Cardiac septum (tissue), 1 donor: Measurements from ENCODE around the gene AP3D1. TPM values are rescaled to one million over a fixed set of nuclear protein-coding genes. Genes with fewer than 3 reads are reported as not detected.
"Not testable (repeated sequence)": the region's sequence is repeated elsewhere in the genome, so short reads cannot be mapped to it uniquely, and the experiment has no call there.

Experiments used
- DNase-seq: peaks from one replicate; pipeline ENCODE4 v3.0.0-alpha.2; 2020; ENCODE audit warnings: low spot score
- intact Hi-C: fragments of 100-400 bp; cut with DNase I; formaldehyde crosslinking; loops from one replicate; pipeline ENCODE4 v1.14.0; 2022
- total RNA-seq: library from RNA; stranded (reverse); fragmentation: NEBNext Ultra II Directional; extraction: Animal tissue kit (Norgen Biotek cat#: 25700); gene quantifications from one replicate; pipeline ENCODE4 v1.2.1, GENCODE V29; 2021
- donor health status: DM: no; HTN: no; CAD: no.

The AP3D1 gene
- total RNA-seq, 1 donor from 2014 or later: 89.0 TPM

DNA sequence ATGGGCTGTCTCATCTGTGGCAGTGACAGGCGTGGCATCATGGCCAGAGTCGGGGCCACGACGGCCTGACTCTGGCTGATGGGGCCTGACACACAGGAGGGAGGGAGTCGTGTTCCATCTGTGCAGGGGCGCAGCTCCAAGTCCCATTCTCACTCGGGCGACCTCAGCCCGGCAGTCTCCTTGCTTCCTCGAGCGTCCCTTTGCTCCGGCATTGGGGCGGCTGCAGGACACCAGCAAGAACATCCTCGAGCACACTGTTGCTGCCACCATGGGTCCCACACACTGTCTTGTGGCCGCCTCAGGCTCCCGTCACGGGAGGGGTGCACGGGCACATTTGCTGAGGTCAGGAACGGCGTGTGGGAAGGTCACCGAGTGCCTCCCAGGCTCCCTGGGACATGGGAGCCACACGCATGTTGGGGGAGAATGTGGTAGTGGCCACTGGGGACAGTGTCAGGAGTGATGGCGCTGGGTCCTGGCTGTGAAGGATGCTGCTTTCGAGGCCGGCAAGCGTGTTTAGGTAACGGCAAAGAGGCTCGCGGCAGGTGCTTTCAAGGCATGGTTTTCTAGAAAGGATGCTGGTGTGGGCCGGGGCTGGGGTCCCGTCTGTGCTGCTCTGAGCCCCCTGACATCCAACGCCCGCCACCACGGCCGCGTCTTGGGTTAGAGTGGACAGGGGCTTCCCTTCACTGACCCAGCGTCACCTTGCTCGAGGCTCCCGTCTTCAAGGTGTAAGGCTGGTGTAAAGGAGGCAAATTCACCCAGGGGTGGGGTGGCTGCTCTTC is 51.2 kb downstream of the AP3D1 start:
- no peak for DNase-seq
- intact Hi-C loops: no loop called here

DNA sequence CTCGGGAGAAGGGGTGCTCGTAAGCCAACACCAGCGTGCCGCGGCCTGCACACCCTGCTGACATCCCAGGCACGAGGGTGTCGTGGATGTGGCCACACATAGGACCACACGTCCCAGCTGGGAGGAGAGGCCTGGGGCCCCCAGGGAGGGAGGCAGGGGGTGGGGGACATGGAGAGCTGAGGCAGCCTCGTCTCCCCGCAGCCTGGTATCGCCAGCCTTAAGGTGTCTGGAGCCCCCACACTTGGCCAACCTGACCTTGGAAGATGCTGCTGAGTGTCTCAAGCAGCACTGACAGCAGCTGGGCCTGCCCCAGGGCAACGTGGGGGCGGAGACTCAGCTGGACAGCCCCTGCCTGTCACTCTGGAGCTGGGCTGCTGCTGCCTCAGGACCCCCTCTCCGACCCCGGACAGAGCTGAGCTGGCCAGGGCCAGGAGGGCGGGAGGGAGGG is 52.3 kb downstream of the AP3D1 start:
- intact Hi-C loops: no loop called here
- DNase-seq: no peak

DNA sequence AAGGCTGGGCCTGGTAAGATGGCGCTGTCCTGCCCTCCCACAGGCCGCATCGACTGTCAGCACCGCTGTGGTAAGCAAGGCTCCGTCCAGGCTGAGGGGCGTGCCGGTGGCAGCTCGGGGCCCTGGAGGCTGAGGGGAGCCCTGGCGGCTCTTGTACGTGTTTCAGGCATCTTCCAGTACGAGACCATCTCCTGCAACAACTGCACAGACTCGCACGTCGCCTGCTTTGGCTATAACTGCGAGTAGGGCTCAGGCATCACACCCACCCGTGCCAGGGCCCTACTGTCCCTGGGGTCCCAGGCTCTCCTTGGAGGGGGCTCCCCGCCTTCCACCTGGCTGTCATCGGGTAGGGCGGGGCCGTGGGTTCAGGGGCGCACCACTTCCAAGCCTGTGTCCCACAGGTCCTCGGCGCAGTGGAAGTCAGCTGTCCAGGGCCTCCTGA is 53.5 kb downstream of the AP3D1 start:
- intact Hi-C loops: loop anchor here (2.0 kb wide), 1 partner anchor 53 kb away; the partner anchor contains the start of gene AP3D1
- DNase-seq: no peak

DNA sequence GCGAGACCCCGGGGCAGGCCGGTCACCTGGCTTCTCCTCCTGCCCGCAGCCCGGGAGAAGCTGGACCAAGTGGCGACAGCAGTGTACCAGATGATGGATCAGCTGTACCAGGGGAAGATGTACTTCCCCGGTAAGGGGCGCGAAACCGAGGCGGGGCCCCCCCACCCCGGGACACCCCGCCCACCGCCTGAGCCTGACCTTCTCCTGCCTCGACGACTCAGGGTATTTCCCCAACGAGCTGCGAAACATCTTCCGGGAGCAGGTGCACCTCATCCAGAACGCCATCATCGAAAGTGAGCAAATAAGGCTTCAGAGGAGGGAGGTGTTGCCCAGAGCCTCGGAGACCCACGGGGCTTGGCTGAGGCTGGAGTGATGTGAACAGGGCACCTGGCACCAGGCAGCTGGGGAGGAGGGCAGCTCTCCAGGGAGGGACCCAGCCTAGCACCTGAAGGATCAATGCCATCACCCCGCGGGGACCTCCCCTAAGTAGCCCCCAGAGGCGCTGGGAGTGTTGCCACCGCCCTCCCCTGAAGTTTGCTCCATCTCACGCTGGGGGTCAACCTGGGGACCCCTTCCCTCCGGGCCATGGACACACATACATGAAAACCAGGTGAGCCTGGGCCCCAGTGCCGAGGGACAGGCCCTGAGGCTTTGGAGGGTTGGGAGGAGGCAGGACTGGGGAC is 54.0 kb downstream of the AP3D1 start:
- DNase-seq: no peak

DNA sequence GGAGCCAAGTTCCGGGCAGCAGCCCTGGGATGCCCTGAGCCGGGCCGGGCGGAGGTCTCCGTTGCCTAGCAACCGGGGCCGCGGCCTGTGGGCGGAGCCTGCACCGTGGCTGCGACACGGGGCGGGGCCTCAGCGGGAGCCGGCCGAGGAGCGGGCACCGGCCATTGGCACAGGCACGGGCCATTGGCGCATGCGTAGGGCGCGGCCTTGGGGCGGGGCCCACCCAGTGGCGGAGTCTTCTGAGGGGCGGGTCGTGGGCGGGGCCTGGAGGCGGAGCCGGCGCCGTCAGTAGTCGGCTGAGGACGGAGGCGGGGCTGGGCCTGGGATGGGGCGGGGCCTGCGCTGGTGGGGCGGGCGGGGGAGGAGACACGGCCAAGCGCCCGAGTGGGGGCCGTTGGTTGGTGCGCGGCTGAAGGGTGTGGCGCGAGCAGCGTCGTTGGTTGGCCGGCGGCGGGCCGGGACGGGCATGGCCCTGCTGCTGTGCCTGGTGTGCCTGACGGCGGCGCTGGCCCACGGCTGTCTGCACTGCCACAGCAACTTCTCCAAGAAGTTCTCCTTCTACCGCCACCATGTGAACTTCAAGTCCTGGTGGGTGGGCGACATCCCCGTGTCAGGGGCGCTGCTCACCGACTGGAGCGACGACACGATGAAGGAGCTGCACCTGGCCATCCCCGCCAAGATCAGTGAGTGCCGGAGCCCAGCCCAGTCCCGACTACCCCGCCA is 54.7 kb downstream of the AP3D1 start, which contains the start of gene IZUMO4:
TSS of gene IZUMO4 (plus strand) at position 436 of the 723 bp plus-strand sequence. CDS start at position 467, 31 bp downstream.
- DNase-seq: peak; percentile 100
- intact Hi-C loops: loop anchor here (2.0 kb wide), 1 partner anchor 54 kb away; the partner anchor contains the start of gene AP3D1

More for the DNA sequence above, 54.0 kb downstream of the AP3D1 start:
- intact Hi-C loops: loop anchor here (2.0 kb wide), 1 partner anchor 53 kb away; the partner anchor contains the start of gene AP3D1

DNA sequence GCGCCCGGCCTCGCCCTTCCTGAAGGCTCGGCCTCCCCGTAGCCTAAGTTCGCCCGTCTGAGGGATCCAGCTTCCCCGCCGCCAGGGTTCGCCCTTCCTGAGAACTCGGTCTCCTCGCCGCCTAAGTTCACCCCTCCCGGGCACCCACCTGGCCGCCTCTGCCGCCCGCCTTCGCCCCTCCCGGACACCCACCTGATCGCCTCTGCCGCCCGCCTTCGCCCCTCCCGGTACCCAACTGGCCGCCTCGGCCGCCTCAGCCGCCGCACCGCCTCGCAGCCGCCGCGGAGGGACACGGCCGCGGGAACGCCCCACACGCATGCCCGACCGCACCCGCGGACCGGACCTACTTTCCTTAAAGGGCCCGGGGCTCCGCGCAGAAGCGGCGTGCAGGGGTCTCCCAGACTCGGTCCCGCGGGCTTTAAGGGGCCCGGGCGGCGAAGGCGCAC is 55.3 kb downstream of the AP3D1 start, which contains the start of gene MOB3A:
TSS of gene MOB3A (minus strand) at position 293 of the 446 bp plus-strand sequence. CDS start 17,766 bp downstream, outside the sequence.
- no peak for DNase-seq
- intact Hi-C loops: loop anchor here (2.0 kb wide), 1 partner anchor 55 kb away; the partner anchor contains the start of gene AP3D1

DNA sequence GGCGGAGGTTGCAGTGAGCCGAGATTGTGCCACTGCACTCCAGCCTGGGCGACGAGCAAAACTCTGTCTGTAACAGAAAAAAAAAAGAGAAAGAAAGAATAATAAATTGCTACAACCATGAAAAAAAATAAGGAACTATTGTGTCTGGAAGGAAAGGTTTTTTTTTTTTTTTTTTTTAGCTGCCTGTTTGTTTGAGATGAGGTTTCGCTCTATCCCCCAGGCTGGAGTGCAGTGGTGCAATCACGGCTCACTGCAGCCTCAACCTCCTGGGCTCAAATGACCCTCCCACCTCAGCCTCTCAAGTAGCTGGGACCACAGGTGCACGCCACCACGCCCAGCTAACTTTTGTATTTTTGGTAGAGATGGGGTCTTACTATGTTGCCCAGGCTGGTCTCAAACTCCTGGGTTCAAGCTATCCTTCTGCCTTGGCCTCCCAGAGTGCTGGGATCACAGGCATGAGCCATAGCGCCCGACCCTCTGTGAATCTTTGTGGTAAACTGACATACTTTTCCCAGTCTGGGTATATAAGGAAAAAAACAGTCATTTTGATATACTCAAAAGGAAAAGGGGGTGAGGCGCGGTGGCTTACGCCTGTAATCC is 59.3 kb downstream of the AP3D1 start:
- intact Hi-C loops, DNase-seq: not testable (repeated sequence)

DNA sequence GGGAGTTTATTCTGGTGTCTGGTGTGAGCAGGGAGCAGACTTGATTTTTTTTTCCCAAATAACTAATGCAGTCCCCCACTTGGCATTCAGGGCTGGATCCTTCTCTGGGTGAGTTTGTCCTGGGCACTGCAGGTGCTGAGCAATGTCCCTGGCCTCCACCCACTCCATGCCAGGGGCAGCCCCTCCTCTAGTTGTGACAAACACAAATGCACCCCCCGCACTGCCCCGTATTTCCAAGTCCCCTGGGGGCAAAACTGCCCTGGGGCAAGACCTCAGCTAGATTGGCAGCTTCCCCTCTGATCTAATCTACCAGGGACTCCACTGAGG is 61.7 kb downstream of the AP3D1 start:
- intact Hi-C loops: no loop called here
- DNase-seq: no peak

DNA sequence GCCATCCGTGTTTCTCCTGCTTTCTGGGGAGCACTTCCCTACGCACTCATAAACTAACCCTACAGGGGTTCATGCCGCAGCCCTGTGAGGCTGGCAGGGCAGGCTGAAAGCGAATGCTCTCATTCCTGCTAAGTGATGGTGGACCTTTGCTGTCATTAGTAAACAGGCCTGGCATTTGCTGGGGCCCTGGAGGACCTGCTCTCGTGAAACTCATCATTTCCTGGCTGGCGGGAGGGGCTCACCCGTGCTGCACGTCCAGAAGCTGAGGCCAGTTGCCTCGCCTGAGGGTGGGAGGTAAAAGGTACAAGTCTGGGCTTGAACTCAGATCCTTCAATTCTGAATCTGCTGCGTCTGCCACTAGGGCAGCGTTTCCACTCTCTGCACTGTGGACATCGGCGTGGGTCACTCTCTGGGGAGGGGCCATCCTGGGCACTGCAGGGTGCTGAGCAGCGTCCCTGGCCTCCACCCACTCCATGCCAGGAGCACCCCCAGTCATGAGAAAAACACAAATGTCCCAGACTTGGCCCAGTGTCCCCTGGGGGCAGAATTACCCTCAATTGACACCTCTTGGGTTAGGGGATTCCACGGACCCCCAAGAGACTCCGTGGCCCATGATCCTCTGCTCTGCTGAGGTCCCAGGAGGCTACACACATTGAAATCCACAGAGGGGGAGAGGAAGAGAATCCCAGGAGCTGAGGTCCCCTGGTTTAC is 62.2 kb downstream of the AP3D1 start:
- no peak for DNase-seq
- intact Hi-C loops: no loop called here

DNA sequence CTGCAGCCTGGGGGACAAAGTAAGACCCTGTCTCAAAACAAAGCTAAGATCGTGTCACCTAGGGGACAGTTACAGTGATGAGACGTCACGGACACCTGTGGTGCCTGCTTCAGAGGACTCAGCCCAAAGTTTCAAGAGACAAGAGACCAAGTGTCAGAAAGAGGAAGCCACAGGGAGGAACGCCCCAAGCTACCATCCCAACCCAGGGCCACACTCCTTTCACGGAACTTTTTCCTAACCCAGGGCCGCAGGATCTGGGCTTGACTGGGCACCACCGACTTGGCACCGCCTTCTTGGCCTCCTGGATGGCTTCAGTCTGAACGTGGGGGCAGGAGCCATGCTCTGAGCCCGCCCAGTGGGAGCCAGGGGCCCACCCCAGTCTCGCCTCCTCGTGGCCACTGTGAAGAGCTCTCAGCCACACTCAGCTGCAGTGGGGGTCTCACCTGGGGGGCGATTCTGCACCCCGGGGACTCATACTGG is 63.7 kb downstream of the AP3D1 start:
- intact Hi-C loops: no loop called here
- no peak for DNase-seq

DNA sequence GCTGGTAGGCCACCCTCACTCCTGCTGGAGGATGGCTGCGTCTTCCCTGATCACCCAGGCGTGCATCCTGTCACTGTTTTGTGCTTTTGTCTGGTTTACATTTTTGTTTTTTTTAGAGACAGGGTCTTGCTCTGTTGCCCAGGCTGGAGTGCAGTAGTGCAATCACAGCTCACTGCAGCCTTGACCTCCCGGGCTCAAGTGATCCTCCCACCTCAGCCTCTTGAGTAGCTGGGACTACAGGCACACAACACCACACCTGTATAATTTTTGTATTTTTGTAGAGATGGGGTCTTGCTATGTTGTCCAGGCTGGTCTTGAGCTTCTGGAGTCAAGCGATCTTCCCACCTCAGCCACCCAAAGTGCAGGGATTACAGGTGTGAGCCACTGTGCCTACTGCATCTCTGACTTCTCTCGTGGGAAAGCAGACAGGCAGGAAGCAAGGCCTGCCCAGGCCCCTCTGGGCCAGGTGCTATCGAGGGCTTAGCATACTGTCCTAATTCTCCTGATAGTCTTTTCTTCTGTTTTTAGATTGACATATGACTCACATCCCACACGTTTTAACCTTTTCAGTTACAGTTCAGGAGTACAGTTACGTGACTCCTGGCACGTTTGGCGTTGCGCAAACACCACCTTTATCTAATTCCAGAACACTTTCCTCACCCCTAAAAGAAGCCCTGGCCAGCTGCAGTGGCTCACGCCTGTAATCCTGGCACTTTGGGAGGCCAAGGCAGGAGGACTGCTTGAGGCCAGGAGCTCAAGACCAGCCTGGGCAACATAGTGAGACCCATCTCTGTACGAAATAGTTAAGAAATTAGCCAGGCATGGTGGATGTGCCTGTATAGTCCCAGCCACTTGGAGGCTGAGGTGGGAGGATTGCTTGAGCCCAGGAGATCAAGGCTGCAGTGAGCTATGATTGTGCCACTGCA is 64.4 kb downstream of the AP3D1 start:
- DNase-seq, intact Hi-C loops: not testable (repeated sequence)

DNA sequence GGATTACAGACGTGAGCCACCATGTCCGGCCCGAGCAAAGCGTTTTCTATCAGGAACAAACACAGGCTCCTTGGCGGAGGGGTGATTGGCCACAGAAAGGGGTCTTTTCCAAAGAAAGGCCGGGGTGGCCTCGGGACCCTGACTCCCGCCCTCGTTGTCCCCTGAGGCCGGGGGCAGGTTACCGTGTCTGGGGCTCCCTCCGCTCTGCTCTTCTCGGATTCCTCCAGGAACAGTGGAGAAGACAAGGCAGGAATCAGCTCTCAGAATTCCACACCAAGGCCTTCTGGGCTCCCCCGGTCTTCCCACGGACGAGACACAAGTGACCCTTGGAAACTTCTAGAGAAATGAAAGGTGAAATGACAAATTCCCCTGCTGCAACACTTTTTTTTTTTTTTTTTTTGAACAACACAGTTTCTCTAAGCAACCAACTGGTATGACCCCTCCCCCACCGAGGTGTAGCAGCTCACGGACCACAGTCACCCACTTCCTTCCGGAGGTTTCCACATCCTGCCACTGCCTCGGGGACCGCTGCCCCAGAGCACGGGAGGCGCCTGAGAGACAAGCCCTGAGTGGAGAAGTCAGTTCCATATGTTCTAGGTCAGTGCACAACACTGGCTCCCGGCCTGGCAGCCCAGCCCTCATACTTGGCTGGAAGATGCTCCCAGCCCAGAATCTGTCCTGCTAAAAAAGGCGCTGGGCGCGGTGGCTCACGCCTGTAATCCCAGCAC is 66.2 kb downstream of the AP3D1 start:
- intact Hi-C loops: no loop called here
- DNase-seq: peak; percentile 95

DNA sequence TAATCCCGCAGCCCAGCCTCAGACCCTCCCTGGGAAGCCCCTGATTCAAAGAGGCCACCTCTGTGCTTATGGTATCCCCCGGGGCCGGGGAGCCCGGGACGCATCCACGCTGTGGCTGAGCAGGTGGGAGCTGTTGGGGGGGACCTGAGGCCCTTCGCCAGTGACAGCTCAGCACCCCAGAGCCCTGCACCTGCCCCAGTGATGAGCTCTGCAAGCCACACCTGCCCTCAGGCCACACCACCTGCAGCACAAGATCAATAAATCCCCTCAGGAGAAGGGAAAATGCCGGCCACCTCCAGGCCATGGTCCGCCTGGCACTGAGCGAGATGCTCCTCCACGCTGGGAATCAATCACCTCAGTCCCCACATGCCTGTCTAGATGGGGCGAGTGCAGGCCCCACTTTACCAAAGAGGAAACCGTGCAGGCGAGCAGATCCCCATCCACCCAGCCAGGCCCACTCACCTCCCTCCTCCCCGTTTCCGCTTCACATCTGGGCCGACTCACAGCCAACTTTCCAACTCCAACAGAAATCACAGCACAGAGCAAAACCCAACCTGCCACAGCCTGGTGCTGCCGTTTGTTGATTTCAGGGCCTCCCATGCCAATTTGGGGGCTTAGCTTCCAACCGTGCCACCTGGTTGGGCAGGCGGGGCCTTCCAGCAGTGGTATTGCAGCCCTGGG is 68.1 kb downstream of the AP3D1 start:
- DNase-seq: no peak
- intact Hi-C loops: no loop called here

DNA sequence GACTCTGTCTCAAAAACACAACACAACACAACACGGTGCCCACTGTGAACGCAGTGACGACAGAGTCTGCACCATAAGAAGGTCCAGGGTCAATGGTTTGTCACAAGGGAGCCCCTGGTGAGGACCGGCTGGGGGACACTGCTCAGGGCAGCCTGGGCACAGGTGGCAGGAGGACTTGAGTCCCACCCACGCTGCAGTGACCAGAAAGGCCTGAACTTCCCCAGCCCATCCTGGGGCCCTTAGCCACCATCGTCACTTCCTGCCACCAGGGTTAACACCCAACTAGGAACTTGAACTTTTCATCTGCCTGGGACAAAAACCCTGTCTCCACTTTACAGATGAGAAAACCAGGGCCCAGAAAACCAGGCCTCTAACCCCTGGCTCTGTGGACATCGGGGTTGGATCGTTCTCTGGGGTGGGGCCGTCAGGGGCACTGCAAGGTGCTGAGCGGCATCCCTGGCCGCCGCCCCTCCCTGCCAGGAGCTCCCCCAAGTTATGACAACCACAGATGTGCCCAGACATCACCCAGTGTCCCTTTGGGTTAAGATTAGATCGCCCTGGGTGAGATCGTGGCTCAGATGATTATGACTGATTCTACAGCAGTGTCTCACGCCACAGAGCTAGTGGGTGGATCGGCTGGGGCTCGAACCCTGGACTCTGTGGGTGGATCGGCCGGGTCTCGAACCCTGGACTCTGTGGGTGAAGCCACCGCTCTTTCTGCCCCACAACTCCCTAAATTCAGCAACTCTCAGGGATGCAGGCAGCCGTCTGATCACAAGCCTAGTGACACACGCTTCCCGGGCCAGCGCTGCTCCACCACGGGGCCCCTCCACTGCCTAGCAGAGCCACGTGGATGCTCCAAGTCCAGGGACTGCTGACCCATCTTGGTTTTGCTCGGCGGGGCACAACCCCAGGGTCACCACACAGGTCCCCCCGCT is 69.2 kb downstream of the AP3D1 start:
- no peak for DNase-seq
- intact Hi-C loops: no loop called here

DNA sequence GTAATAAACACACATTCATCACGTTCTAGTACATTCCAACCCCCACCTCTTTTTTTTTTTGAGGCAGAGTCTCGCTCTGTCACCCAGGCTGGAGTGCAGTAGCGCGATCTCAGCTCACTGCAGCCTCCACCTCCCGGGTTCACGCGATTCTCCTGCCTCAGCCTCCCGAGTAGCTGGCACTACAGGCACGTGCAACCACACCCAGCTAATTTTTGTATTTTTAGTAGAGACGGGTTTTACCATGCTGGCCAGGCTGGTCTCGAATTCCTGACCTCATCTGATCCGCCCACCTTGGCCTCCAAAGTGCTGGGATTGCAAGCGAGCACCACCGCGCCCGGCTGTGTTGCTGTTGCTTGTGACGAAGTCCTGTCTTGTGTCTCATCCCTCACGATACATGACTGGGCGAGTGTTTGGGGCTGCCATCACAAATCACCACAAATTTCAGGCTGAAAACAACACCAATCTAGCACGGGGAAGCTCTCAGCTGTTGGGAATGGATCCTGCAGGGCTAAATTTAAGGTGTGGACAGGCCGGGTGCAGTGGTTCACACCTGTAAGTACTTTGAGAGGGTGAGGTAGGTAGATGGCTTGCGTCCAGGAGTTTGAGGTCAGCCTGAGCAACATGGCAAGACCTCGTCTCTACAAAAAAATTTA is 70.9 kb downstream of the AP3D1 start:
- intact Hi-C loops: no loop called here
- DNase-seq: no peak
